Peyer's patch (tissue), 4 donors: ENCODE measurements around the gene CATSPERZ. TPM values are rescaled to one million over a fixed set of nuclear protein-coding genes. Genes with fewer than 3 reads are reported as not detected.

Source experiments
- DNase-seq, 3 donors: peaks; one replicate each; pipeline ENCODE4 v3.0.0-alpha.2; 2017 to 2019
- H3K27ac ChIP-seq, 4 donors: fragments of 200-600 bp; sonication (generic); one replicate each; pipeline ENCODE4 v1.5.1; 2016 to 2019
- H3K27me3 ChIP-seq, 2 donors: fragments of 200-600 bp; sonication (generic); one replicate each; pipeline ENCODE4 v1.5.1; 2019
- H3K36me3 ChIP-seq, 3 donors: fragments of 200-600 bp; sonication (generic); one replicate each; pipeline ENCODE4 v1.5.1; 2016 to 2019
- H3K4me1 ChIP-seq, 4 donors: fragments of 200-600 bp; sonication (generic); one replicate each; pipeline ENCODE4 v1.5.1; 2016 to 2019
- H3K4me3 ChIP-seq, 4 donors: fragments of 200-600 bp; sonication (generic); 1 replicate in 3 of 4; 2 replicates in 1 of 4; pipeline ENCODE4 v1.5.1; 2016 to 2019; ENCODE audit warnings: mild to moderate bottlenecking in 1 of 4
- H3K9me3 ChIP-seq, 4 donors: fragments of 200-600 bp; sonication (generic); one replicate each; pipeline ENCODE4 v1.5.1; 2016 to 2019; ENCODE audit warnings: mild to moderate bottlenecking in 1 of 4
- CTCF ChIP-seq, 6 experiments: fragments of 450-650 bp in 4 of 6; fragments of 200-600 bp in 2 of 6; sonication (generic) in 1 of 6; IDR thresholded peaks; one replicate each; pipeline ENCODE4 v1.5.1; 2017 to 2019; ENCODE audit warnings: antibody characterized with exemption in 6 of 6, mild to moderate bottlenecking in 3 of 6, moderate library complexity in 1 of 6
- POLR2A ChIP-seq, 2 donors: fragments of 450-650 bp; IDR thresholded peaks; one replicate each; pipeline ENCODE4 v1.5.1; 2017; ENCODE audit warnings: antibody characterized with exemption in 2 of 2, mild to moderate bottlenecking in 2 of 2, moderate library complexity in 2 of 2
- total RNA-seq, 4 donors: library from RNA; depleted of rRNA; stranded (reverse); fragments of >200 nt; gene quantifications; one replicate each; pipeline ENCODE4 v1.1.0, GENCODE V29; 2016

The CATSPERZ gene
- total RNA-seq = 1 to 10 TPM in 1 of 4 donors, not detected in 3; 9.9 TPM

- Histone ChIP-seq H3K27me3 (peaks cover 0 to 36% of the 10 kb centered on the region in 2 donors), H3K9me3 (no peaks in the 10 kb centered on the region), H3K27ac (peak within 1 kb of the TSS in 1 of 4 donors; percentile 42), H3K4me3 (peak within 1 kb of the TSS; percentile 6 to 45 (median 34)), H3K4me1 (peaks cover 3 to 29% (median 25%) of the 10 kb centered on the region in 4 donors), H3K36me3 (no peaks in the 10 kb centered on the region)
- TF ChIP-seq CTCF (IDR thresholded peaks at IDR 0.05) = no peak
- TF ChIP-seq POLR2A (IDR thresholded peaks at IDR 0.05) = no peak
- peak in 1 of 3 donors; percentile 53 for DNase-seq
Measured at GRCh38 chr11:64299847-64300648, at the start of gene CATSPERZ. Gene CATSPERZ, plus strand, starts transcription at chr11:64300358. Its CDS starts 53 bp downstream, at chr11:64300411.

DNA sequence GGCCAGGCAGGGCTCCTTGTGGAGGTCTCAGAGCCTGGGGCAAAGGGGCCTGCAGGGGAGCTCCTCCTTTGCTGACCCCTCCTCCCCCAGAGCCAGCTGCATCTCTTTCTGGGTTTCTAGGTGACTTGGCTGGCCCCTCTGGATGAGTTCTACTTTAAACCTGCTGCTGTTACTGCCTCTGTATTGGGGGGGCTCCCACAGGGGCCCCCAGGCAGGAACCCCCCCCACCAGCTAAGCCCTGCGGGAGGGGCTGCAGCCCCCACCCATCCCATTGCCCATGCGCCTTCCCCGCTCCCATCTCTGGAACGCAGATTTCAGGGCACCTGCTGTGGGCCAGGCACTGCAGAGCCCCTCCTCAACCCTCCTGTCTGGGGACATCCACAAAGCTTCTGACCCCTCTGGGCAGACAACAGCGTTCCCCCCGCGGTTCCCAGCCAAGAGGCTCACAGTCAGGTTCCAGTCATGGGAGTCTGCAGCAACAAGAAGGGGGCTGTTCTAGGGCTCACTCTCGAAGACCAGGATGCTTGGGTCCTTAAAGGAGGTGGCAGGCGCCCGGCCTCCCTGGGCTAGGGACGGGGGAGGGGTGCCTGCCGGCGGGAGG is 49.6 kb upstream of the CATSPERZ start:
- DNase-seq = no peak
- TF ChIP-seq POLR2A (IDR thresholded peaks at IDR 0.05) = no peak
- TF ChIP-seq CTCF (IDR thresholded peaks at IDR 0.05) = no peak
- Histone ChIP-seq H3K36me3 (peaks cover 0 to 16% (median 0%) of the 10 kb centered on the region in 3 donors), H3K27me3 (no peaks in the 10 kb centered on the region), H3K4me3 (peak overlapping the region; percentile 75 to 99 (median 85)), H3K9me3 (no peaks in the 10 kb centered on the region), H3K27ac (peak overlapping the region in 3 of 4 donors; percentile 77 to 99 (median 95)), H3K4me1 (peaks cover 0 to 69% (median 18%) of the 10 kb centered on the region in 4 donors)

- peak within 1 kb of the TSS; percentile 77 to 99 (median 95) for H3K27ac ChIP-seq
- peak within 1 kb of the TSS; percentile 75 to 99 (median 85) for H3K4me3 ChIP-seq
- peaks cover 0 to 72% (median 16%) of the 10 kb centered on the region in 4 donors for H3K4me1 ChIP-seq
- peaks cover 0 to 22% (median 0%) of the 10 kb centered on the region in 3 donors for H3K36me3 ChIP-seq
- TF ChIP-seq CTCF (IDR thresholded peaks at IDR 0.05) (peak; percentile 53 to 95 (median 85)), POLR2A (IDR thresholded peaks at IDR 0.05) (peak in 1 of 2 donors; percentile 94)
- no peaks in the 10 kb centered on the region for H3K9me3 ChIP-seq
- peak; percentile 53 to 84 (median 76) for DNase-seq
- H3K27me3 ChIP-seq = no peaks in the 10 kb centered on the region
Measured at GRCh38 chr11:64251016-64251752, 49.0 kb upstream of the CATSPERZ start, which contains the start of gene PLCB3. Gene PLCB3, plus strand, starts transcription at chr11:64251530. Its CDS starts 120 bp downstream, at chr11:64251650.

GRCh38 chr11:64251753-64252002 is 48.5 kb upstream of the CATSPERZ start:
- peaks cover 0 to 27% (median 0%) of the 10 kb centered on the region in 3 donors for H3K36me3 ChIP-seq
- H3K4me3 ChIP-seq = peak overlapping the region; percentile 75 to 99 (median 85)
- H3K4me1 ChIP-seq = peaks cover 0 to 77% (median 16%) of the 10 kb centered on the region in 4 donors
- H3K9me3 ChIP-seq = no peaks in the 10 kb centered on the region
- TF ChIP-seq POLR2A (IDR thresholded peaks at IDR 0.05) = peak; percentile 16 to 37
- TF ChIP-seq CTCF (IDR thresholded peaks at IDR 0.05) = no peak
- no peaks in the 10 kb centered on the region for H3K27me3 ChIP-seq
- H3K27ac ChIP-seq = peak overlapping the region; percentile 77 to 99 (median 95)
- no peak for DNase-seq
